CD4-positive, alpha-beta T cell (primary cell): ENCODE results near the gene DOCK8. TPM values are rescaled to one million over a fixed set of nuclear protein-coding genes. Genes with fewer than 3 reads are reported as not detected.
A peak's percentile ranks its signal among the peaks of the same experiment; 100 is the strongest.

Experiments used
- ATAC-seq: fragments of 200-7000 bp; cut with Tn5 transposase; one replicate; pipeline ENCODE4 v1.10.0; 2022; ENCODE audit warnings: mild to moderate bottlenecking; ENCODE audit not compliant: poor library complexity
- CTCF ChIA-PET: fragments of 350-600 bp; sonication (Branson Sonifier 250); formaldehyde crosslinking; loops from one replicate; lab custom pipeline; 2021; ENCODE audit warnings: antibody characterized with exemption, inconsistent platforms; lab: Charles Lee
- POLR2A ChIA-PET: fragments of 350-600 bp; sonication (Branson Sonifier 250); formaldehyde crosslinking; loops from one replicate; lab custom pipeline; 2021; ENCODE audit warnings: antibody characterized with exemption, inconsistent platforms; lab: Charles Lee
- DNase-seq, 14 experiments: peaks; one replicate each; pipeline ENCODE4 v3.0.0-alpha.2; 2013 to 2020; ENCODE audit warnings: mixed read lengths in 2 of 14
- H3K27ac ChIP-seq, 2 donors: one replicate each; pipeline versions ENCODE4 v1.5.1 to v1.7.0; 2013; ENCODE audit warnings: low read length in 2 of 2, low read depth in 1 of 2, mild to moderate bottlenecking in 1 of 2
- H3K27me3 ChIP-seq, 2 experiments: 1 replicate in 1 of 2; 2 replicates in 1 of 2; pipeline versions ENCODE4 v1.6.1 to v1.7.0; 2013; ENCODE audit warnings: low read length in 2 of 2, control low read depth in 1 of 2, mild to moderate bottlenecking in 1 of 2, moderate library complexity in 1 of 2; ENCODE audit not compliant: insufficient read depth in 2 of 2, control insufficient read depth in 1 of 2
- H3K36me3 ChIP-seq: one replicate; pipeline ENCODE4 v1.6.1; 2013; ENCODE audit warnings: low read length, control low read depth; ENCODE audit not compliant: insufficient read depth
- H3K4me1 ChIP-seq: one replicate; pipeline ENCODE4 v1.6.1; 2013; ENCODE audit warnings: low read length, control low read depth; ENCODE audit not compliant: insufficient read depth
- H3K4me3 ChIP-seq: one replicate; pipeline ENCODE4 v1.5.1; 2013; ENCODE audit warnings: mild to moderate bottlenecking, low read length, moderate library complexity
- H3K9me3 ChIP-seq, 2 experiments: 1 replicate in 1 of 2; 2 replicates in 1 of 2; pipeline versions ENCODE4 v1.6.1 to v1.7.0; 2013; ENCODE audit warnings: low read length in 2 of 2, mild to moderate bottlenecking in 2 of 2, control low read depth in 1 of 2, moderate library complexity in 1 of 2; ENCODE audit not compliant: control insufficient read depth in 1 of 2, insufficient read depth in 1 of 2
- H3K27ac Mint-ChIP-seq: one replicate; pipeline ENCODE4 v1.8.0; 2020; ENCODE audit warnings: mixed read lengths
- H3K27me3 Mint-ChIP-seq: one replicate; pipeline ENCODE4 v1.8.0; 2021; ENCODE audit warnings: mixed read lengths
- H3K36me3 Mint-ChIP-seq: one replicate; pipeline ENCODE4 v1.8.0; 2021; ENCODE audit warnings: low read depth, mixed read lengths
- H3K4me1 Mint-ChIP-seq: one replicate; pipeline ENCODE4 v1.8.0; 2021; ENCODE audit warnings: low read depth, mixed read lengths
- H3K4me3 Mint-ChIP-seq: one replicate; pipeline ENCODE4 v1.8.0; 2020; ENCODE audit warnings: mild to moderate bottlenecking, mixed read lengths
- H3K9me3 Mint-ChIP-seq: one replicate; pipeline ENCODE4 v1.8.0; 2020; ENCODE audit warnings: mixed read lengths
- intact Hi-C, 2 experiments: fragments of 100-400 bp; cut with DNase I in 1 of 2; cut with micrococcal nuclease in 1 of 2; formaldehyde crosslinking; loops; one replicate each; pipeline versions ENCODE4 v1.15.1 to v1.9.0; 2023 to 2025; cut with DNase I, micrococcal nuclease
- total RNA-seq, 174 experiments: library from RNA in 2 of 174; stranded (reverse) in 2 of 174; gene quantifications; one replicate each; pipeline ENCODE4 v1.2.3 and lab custom pipeline; 2021 to 2026
- TF ChIP-seq, protein P1 (sequence below): fragments of 200-600 bp; IDR thresholded peaks from one replicate; pipeline ENCODE4 v1.8.0; 2022; ENCODE audit warnings: antibody characterized with exemption, mild to moderate bottlenecking

The DOCK8 gene
- total RNA-seq, 2 experiments from 2014 or later: 123 to 126 TPM

DNA sequence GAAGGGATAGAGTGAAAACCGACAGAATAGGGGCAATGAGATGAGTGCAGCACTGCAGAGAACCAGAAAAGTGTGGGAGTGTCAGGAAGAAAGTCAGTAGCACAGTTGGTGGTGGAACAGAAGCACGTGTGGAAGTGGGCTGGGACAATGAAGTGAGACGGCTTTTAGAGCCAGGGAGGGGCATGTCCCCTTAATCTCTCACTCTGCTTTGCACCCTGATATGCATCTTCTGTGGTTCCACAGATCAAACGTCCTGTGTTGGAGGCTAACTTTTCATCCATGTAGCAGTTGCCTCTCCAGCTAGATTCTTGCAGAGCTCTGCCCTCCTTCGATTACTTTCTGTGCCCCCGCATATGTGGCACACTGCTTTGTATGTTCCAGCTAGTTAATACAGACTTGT lies 163.6 kb downstream of the DOCK8 start:
- Histone ChIP-seq H3K4me1 (no peaks in the 10 kb centered on the region), H3K4me3 (no peak overlapping the region), H3K9me3 (no peaks in the 10 kb centered on the region), H3K27me3 (no peaks in the 10 kb centered on the region), H3K36me3 (peaks cover 89% of the 10 kb centered on the region), H3K27ac (no peak overlapping the region)
- H3K36me3 Mint-ChIP-seq: peaks cover 84% of the 10 kb centered on the region
- TF ChIP-seq, protein P1, sequence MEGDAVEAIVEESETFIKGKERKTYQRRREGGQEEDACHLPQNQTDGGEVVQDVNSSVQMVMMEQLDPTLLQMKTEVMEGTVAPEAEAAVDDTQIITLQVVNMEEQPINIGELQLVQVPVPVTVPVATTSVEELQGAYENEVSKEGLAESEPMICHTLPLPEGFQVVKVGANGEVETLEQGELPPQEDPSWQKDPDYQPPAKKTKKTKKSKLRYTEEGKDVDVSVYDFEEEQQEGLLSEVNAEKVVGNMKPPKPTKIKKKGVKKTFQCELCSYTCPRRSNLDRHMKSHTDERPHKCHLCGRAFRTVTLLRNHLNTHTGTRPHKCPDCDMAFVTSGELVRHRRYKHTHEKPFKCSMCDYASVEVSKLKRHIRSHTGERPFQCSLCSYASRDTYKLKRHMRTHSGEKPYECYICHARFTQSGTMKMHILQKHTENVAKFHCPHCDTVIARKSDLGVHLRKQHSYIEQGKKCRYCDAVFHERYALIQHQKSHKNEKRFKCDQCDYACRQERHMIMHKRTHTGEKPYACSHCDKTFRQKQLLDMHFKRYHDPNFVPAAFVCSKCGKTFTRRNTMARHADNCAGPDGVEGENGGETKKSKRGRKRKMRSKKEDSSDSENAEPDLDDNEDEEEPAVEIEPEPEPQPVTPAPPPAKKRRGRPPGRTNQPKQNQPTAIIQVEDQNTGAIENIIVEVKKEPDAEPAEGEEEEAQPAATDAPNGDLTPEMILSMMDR: no peak
- ChIA-PET CTCF (no interaction called here), POLR2A (no interaction called here)
- peak overlapping the region; percentile 63 for H3K27ac Mint-ChIP-seq
- no peak for ATAC-seq
- H3K9me3 Mint-ChIP-seq: no peaks in the 10 kb centered on the region
- intact Hi-C loops: no loop called here
- H3K4me3 Mint-ChIP-seq: no peak overlapping the region
- peaks cover 8% of the 10 kb centered on the region for H3K4me1 Mint-ChIP-seq
- DNase-seq: peak in 1 of 14 experiments; percentile 25
- H3K27me3 Mint-ChIP-seq: no peaks in the 10 kb centered on the region

DNA sequence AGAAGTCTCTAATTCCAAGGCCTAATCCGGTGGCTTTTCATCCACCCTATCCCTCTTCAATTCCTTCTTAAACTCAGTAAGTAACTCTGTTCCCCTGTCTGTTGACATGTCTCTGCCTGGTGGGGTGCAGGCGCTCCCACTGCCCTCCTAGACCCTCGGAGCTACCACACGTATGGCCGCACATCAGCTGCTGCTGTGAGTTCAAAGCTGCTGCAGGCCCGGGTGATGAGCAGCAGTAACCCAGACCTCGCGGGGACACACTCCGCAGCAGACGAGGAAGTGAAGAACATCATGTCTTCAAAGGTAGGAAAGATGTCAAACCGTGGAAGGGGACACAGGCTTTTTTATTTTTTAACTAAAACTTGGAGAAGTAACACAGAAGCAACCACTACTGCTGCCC lies 167.7 kb downstream of the DOCK8 start:
- Histone ChIP-seq H3K4me3 (no peak overlapping the region), H3K27ac (no peak overlapping the region), H3K36me3 (peaks cover 85% of the 10 kb centered on the region), H3K27me3 (no peaks in the 10 kb centered on the region), H3K9me3 (no peaks in the 10 kb centered on the region), H3K4me1 (no peaks in the 10 kb centered on the region)
- Mint-ChIP-seq H3K9me3 (no peaks in the 10 kb centered on the region), H3K27ac (no peak overlapping the region), H3K4me1 (peaks cover 8% of the 10 kb centered on the region), H3K36me3 (peaks cover 82% of the 10 kb centered on the region), H3K4me3 (no peak overlapping the region), H3K27me3 (no peaks in the 10 kb centered on the region)
- intact Hi-C loops: no loop called here
- ATAC-seq (no peak), DNase-seq (no peak)
- ChIA-PET POLR2A (no interaction called here), CTCF (no interaction called here)
- TF ChIP-seq, protein P1: no peak

DNA sequence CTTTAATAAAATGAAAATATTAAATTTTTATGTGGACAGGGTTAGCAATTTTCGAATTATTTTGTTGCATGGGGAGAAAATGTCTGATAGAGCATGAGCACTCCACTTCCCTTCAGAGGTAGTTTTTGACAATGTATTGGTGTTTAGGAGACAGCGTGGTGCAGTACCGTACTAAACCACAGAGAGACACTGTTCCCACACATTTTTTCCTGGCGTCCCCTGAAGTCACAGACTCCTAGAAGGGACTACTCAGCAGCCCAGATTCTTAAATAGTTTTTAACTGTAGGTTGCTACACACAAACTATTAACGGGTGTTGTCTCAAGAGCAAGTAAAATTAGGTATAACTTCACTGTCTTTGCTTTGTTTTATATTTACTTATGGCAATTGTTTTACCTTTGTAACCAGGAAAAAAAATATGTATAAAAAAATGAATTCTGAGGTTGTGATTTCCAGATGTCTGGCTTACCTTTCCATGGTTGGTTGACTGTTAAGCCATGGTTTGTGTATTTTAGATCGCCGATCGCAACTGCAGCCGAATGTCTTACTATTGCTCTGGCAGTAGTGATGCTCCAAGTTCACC lies 171.2 kb downstream of the DOCK8 start:
- no peaks in the 10 kb centered on the region for H3K27me3 ChIP-seq
- POLR2A ChIA-PET: no interaction called here
- TF ChIP-seq, protein P1: no peak
- H3K27ac Mint-ChIP-seq: no peak overlapping the region
- no peaks in the 10 kb centered on the region for H3K4me1 Mint-ChIP-seq
- DNase-seq: peak in 4 of 14 experiments; percentile 6 to 41 (median 28)
- H3K27me3 Mint-ChIP-seq: no peaks in the 10 kb centered on the region
- H3K36me3 Mint-ChIP-seq: peaks cover 91% of the 10 kb centered on the region
- H3K36me3 ChIP-seq: peaks cover 88% of the 10 kb centered on the region
- no peak overlapping the region for H3K27ac ChIP-seq
- CTCF ChIA-PET: no interaction called here
- H3K4me3 Mint-ChIP-seq: no peak overlapping the region
- H3K9me3 ChIP-seq: no peaks in the 10 kb centered on the region
- peak; percentile 55 for ATAC-seq
- no peak overlapping the region for H3K4me3 ChIP-seq
- H3K4me1 ChIP-seq: no peaks in the 10 kb centered on the region
- intact Hi-C loops: no loop called here
- no peaks in the 10 kb centered on the region for H3K9me3 Mint-ChIP-seq
